Activated CD8-positive, alpha-beta memory T cell treated with anti-CD3 and anti-CD28 coated beads, Interleukin-2, amount 10 ng/mL, durations not matched to agents 7 days and 5 days (primary cell): ENCODE results near the gene C1orf174. TPM values are rescaled to one million over a fixed set of nuclear protein-coding genes. Genes with fewer than 3 reads are reported as not detected.

ENCODE experiments used
- ATAC-seq: fragments of 150-1000 bp; cut with Tn5 transposase; one replicate; pipeline ENCODE4 v1.10.0; 2021; ENCODE audit warnings: moderate library complexity
- CTCF ChIA-PET: fragments of 350-600 bp; sonication (Branson Sonifier 250); formaldehyde crosslinking; loops from one replicate; lab custom pipeline; 2021; ENCODE audit warnings: antibody characterized with exemption; lab: Charles Lee
- DNase-seq: peaks from one replicate; pipeline ENCODE4 v3.0.0-alpha.2; 2020
- H3K27ac Mint-ChIP-seq: one replicate; pipeline ENCODE4 v1.8.0; 2021; ENCODE audit warnings: mild to moderate bottlenecking, mixed read lengths
- H3K27me3 Mint-ChIP-seq: one replicate; pipeline ENCODE4 v1.8.0; 2021; ENCODE audit warnings: mixed read lengths
- H3K36me3 Mint-ChIP-seq: one replicate; pipeline ENCODE4 v1.8.0; 2021; ENCODE audit warnings: mild to moderate bottlenecking, mixed read lengths
- H3K4me1 Mint-ChIP-seq: one replicate; pipeline ENCODE4 v1.8.0; 2021; ENCODE audit warnings: mixed read lengths
- H3K4me3 Mint-ChIP-seq: one replicate; pipeline ENCODE4 v1.8.0; 2021; ENCODE audit warnings: mild to moderate bottlenecking, moderate library complexity, mixed read lengths
- H3K9me3 Mint-ChIP-seq: one replicate; pipeline ENCODE4 v1.8.0; 2022; ENCODE audit warnings: low read depth, mixed read lengths
- total RNA-seq, 2 experiments: library from RNA; stranded (reverse); gene quantifications; one replicate each; pipeline ENCODE4 v1.2.3, GENCODE V29; 2021

The C1orf174 gene
- total RNA-seq, 2 experiments from 2014 or later: 30.0 to 35.8 TPM

DNA sequence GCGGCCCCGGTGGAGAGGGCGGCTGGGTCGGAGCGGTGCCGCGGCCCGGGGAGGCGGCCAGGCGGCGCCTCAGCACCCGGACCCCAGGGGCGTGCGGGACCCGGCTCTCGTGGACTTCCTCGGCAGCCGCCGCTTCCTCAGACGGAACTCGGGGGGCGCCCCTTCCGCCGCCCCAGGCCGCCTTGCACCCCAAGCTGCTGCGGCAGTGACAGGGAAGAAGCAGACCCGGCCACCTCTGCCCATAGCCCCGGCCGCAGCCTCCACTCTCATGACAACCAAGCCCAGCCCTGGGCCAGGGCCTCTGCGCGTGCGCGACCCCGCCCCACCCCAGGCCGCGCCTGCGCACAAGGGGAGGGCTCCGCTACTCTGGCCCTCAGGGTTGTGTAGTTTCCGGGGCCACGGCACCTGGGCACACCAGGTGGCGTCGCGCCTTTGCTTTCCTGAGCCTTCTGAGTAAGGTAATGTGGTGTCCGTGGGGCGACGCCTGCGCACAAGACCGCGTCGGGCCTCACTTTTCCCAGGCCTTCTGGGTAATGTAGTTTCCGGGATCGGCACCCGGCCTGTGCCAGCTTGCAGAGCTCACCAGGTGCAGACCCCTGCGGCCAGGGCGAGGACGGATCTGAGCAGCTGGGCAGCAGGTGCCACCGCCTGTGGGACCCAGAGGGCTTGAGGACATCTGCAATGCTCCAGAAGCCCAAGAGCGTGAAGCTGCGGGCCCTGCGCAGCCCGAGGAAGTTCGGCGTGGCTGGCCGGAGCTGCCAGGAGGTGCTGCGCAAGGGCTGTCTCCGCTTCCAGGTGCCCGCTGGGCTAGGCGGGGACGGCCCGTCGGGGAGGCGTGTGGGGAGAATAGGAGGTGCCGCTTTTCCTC is 42.9 kb downstream of the C1orf174 start, which contains the start of the genes CEP104 and DFFB:
Gene CEP104 (minus strand): TSS at position 289 of the 868 bp plus-strand sequence. CDS start 4,804 bp downstream, outside the sequence.
Gene DFFB (plus strand): TSS at position 554 of the 868 bp plus-strand sequence. CDS start 128 bp downstream, at position 682.
- DNase-seq: peak; percentile 98
- Mint-ChIP-seq H3K27me3 (no peaks in the 10 kb centered on the region), H3K27ac (peak within 1 kb of the TSS; percentile 91), H3K4me3 (peak within 1 kb of the TSS; percentile 93), H3K4me1 (peaks cover 29% of the 10 kb centered on the region), H3K9me3 (no peaks in the 10 kb centered on the region), H3K36me3 (peaks cover 2% of the 10 kb centered on the region)
- CTCF ChIA-PET: interaction anchor here (0.8 to 3.6 kb wide), 14 partner anchors 10 to 364 kb away, joined by 3 to 20 read pairs (median 4); partner anchors contain the start of gene C1orf174
- peak; percentile 98 for ATAC-seq

DNA sequence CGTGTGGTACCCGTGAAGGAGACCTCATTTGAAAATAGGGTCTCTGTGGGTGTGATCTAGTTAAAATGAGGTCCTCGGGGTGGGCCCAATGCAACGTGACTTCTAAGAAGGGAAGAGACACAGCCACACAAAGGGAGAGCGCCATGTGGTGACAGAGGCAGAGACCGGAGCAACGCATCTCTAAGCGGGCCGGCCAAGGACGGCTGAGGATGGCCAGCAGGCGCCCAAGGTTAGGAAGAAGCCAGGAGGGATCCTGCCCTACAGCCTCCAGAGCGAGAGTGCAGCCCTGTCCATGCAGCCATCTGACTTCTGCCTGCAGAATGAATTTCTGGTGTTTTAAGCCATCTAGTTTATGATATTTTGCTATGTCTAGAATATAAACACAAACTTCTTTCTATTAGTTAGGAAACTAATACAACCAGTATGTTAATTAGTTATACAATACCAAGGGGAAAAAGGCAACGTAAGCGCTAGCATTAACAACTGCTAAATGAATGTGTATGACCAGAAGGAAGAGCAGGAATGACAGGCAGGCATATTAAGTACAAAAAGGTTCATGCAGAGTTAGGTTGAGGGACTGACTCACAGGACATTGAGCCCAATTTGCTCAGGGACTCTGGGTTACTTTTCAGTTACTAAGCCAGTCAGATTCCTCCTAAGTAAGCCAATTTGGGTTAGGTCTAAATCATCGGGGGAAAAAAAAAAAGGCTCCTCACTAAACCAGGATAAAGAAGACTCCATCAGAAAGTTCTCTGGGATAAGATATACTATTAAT is 47.2 kb downstream of the C1orf174 start:
- Mint-ChIP-seq H3K27me3 (no peaks in the 10 kb centered on the region), H3K27ac (no peak overlapping the region), H3K9me3 (no peaks in the 10 kb centered on the region), H3K4me3 (no peak overlapping the region), H3K36me3 (peaks cover 2% of the 10 kb centered on the region), H3K4me1 (peaks cover 18% of the 10 kb centered on the region)
- no peak for ATAC-seq
- no peak for DNase-seq
- CTCF ChIA-PET: no interaction called here

DNA sequence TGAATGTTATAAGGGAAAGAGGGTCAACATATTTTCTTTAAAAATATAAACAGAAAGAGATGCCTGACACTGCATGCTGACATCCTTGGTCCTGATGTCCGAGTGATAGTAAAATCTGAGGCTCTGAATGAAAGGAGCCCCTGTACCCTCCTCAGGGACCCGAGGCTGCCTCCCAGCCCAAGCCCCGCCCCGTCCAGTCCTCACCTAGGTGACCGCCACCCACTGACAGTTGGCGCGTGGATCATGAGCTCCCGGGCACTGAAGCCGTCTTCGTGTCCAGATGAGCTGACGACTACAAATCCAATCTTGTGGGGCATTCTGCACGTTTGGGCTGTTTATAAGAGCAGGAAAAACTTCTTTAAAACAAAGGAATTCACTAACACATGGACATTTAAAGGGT is 48.0 kb downstream of the C1orf174 start:
- CTCF ChIA-PET: no interaction called here
- H3K4me3 Mint-ChIP-seq: no peak overlapping the region

GRCh38 chr1:3851292-3851691 is 48.8 kb downstream of the C1orf174 start:
- H3K9me3 Mint-ChIP-seq: no peaks in the 10 kb centered on the region
- no peak for ATAC-seq
- no peaks in the 10 kb centered on the region for H3K27me3 Mint-ChIP-seq
- H3K4me3 Mint-ChIP-seq: no peak overlapping the region
- peaks cover 2% of the 10 kb centered on the region for H3K36me3 Mint-ChIP-seq
- H3K27ac Mint-ChIP-seq: no peak overlapping the region
- CTCF ChIA-PET: no interaction called here
- no peak for DNase-seq
- H3K4me1 Mint-ChIP-seq: peaks cover 13% of the 10 kb centered on the region

More for the DNA sequence above, 48.0 kb downstream of the C1orf174 start:
- DNase-seq (no peak), ATAC-seq (no peak)
- Mint-ChIP-seq H3K36me3 (peaks cover 2% of the 10 kb centered on the region), H3K27ac (no peak overlapping the region), H3K4me1 (peaks cover 15% of the 10 kb centered on the region), H3K9me3 (no peaks in the 10 kb centered on the region), H3K27me3 (no peaks in the 10 kb centered on the region)

DNA sequence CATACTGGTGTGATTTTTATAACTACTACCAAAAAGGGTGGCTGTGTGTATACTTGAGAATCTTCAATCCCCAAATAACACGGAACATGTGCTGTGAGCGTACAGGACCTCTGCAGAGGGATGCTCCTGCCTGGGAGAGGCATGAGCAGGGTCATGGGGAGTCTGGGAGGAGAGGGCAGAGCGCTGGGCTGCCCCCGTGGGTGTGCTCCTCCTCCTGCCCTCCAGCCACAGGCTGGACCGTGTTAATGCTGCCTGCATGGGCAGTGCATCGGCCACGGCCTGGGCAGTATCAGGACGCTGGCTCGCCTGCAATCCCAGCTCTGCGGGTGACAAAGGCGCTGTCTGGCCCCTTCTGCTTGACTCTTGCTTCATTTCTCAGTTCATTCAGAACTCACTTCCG is 49.2 kb downstream of the C1orf174 start:
- no peak for DNase-seq

DNA sequence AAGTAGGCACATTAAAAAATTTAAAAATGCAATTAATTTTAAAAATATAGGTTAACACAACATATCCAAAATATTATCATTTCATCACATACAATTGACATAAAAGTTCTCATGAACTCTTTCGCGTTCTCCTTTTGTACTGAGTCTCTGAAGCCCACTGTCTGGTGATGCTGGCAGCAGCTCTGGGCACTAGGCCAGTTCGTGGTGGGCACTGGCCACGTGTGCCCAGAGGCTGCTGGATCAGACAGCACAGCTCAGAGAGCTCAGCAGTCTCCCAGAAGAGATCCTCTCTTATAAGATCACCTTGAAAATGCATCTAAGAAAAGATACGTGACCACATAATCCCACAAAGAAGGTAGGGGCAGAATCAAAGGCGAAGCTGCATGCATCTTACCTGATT is 53.0 kb downstream of the C1orf174 start:
- DNase-seq (no peak), ATAC-seq (no peak)
- Mint-ChIP-seq H3K9me3 (no peaks in the 10 kb centered on the region), H3K4me3 (no peak overlapping the region), H3K27ac (no peak overlapping the region), H3K36me3 (peaks cover 19% of the 10 kb centered on the region), H3K4me1 (no peaks in the 10 kb centered on the region), H3K27me3 (no peaks in the 10 kb centered on the region)
- CTCF ChIA-PET: interaction anchor here (1.9 kb wide), 1 partner anchor 10 kb away, joined by 7 read pairs; the partner anchor contains the start of genes CEP104 and DFFB

More for the DNA sequence above, 49.2 kb downstream of the C1orf174 start:
- H3K4me1 Mint-ChIP-seq: peaks cover 9% of the 10 kb centered on the region
- H3K9me3 Mint-ChIP-seq: no peaks in the 10 kb centered on the region
- no peaks in the 10 kb centered on the region for H3K27me3 Mint-ChIP-seq
- H3K4me3 Mint-ChIP-seq: no peak overlapping the region
- ATAC-seq: no peak
- H3K27ac Mint-ChIP-seq: no peak overlapping the region
- CTCF ChIA-PET: no interaction called here
- peaks cover 2% of the 10 kb centered on the region for H3K36me3 Mint-ChIP-seq

DNA sequence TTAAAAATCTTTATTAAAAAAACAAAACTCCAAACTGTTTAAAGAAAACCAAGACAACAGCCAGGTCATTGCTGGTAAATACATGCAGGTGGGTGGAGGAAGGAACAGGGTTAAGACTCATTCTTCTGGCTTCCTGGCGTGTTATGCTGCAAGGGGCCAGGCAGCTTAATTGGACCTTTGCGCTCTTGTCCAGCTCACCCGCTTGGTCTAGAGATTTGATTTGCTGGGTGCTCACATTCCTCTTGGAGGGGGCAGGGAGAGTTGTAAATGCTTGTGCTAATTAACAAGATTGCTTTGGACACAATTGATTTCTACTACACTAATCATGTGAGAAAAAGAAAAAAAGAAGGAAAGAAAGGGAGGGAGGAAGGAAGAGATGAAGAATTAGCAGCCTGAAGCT is 53.5 kb downstream of the C1orf174 start:
- peaks cover 19% of the 10 kb centered on the region for H3K36me3 Mint-ChIP-seq
- no peak overlapping the region for H3K4me3 Mint-ChIP-seq
- H3K27me3 Mint-ChIP-seq: no peaks in the 10 kb centered on the region
- no peaks in the 10 kb centered on the region for H3K4me1 Mint-ChIP-seq
- no peaks in the 10 kb centered on the region for H3K9me3 Mint-ChIP-seq
- CTCF ChIA-PET: interaction anchor here (1.9 kb wide), 1 partner anchor 10 kb away, joined by 7 read pairs; the partner anchor contains the start of genes CEP104 and DFFB
- H3K27ac Mint-ChIP-seq: no peak overlapping the region
- DNase-seq (no peak), ATAC-seq (no peak)

DNA sequence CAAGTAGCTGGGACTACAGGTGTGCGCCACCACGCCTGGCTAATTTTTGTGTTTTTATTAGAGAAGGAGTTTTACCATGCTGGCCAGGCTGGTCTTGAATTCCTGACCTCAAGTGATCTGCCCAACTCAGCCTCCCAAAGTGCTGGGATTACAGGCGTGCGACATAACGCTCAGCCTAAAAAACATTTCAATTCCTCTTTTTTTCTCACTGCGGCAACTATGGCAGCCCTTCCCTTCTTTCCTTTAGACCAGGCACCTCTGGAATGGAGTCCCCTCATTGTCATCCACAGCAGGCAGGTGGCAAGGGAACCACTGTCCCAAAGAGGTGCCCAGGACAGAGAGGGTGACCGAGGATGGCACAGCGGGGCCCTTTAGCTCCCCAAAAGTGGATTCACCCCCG is 57.2 kb downstream of the C1orf174 start:
- no peaks in the 10 kb centered on the region for H3K27me3 Mint-ChIP-seq
- no peak overlapping the region for H3K27ac Mint-ChIP-seq
- CTCF ChIA-PET: no interaction called here
- peaks cover 1% of the 10 kb centered on the region for H3K9me3 Mint-ChIP-seq
- H3K36me3 Mint-ChIP-seq: peaks cover 38% of the 10 kb centered on the region
- H3K4me3 Mint-ChIP-seq: no peak overlapping the region
- ATAC-seq (no peak), DNase-seq (no peak)
- no peaks in the 10 kb centered on the region for H3K4me1 Mint-ChIP-seq

DNA sequence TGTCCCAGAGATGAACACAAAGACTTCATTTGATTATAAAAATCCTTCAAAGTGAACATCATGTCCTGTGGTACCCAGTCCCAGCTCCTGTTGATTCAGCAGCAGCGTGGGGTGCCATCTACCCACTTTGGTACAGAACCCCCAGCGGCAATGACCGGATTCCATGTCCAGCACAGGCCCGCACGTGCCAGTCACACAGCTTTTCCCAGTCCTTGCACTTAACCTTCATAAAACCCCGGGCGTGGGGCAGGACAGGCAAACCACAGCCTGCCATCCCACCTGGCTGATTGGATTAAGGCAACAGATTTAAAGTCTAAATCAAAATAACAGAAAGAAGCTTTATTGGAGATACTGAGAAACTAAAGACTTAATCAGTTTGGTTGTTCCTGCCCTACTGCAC is 58.6 kb downstream of the C1orf174 start:
- H3K4me1 Mint-ChIP-seq: no peaks in the 10 kb centered on the region
- no peak overlapping the region for H3K4me3 Mint-ChIP-seq
- peaks cover 52% of the 10 kb centered on the region for H3K36me3 Mint-ChIP-seq
- H3K27ac Mint-ChIP-seq: no peak overlapping the region
- no peaks in the 10 kb centered on the region for H3K27me3 Mint-ChIP-seq
- DNase-seq (no peak), ATAC-seq (no peak)
- H3K9me3 Mint-ChIP-seq: peaks cover 11% of the 10 kb centered on the region
- CTCF ChIA-PET: no interaction called here

Other genes starting within 250 kb of the C1orf174 start
- 10 to 100 TPM in 1 of 2 experiments, 1 to 10 TPM in 1; 2.1 to 15.2 TPM for gene TP73, start 247.8 kb downstream of the C1orf174 start, total RNA-seq
- not detected for gene CCDC27, start 147.8 kb downstream of the C1orf174 start, total RNA-seq
- not detected for gene SMIM1, start 127.5 kb downstream of the C1orf174 start, total RNA-seq
- gene LRRC47, start 103.8 kb downstream of the C1orf174 start, total RNA-seq: 10 to 100 TPM; 31.8 to 42.6 TPM
- gene CEP104, start 43.1 kb downstream of the C1orf174 start, total RNA-seq: 10 to 100 TPM; 45.0 to 52.2 TPM
- gene DFFB, start 42.8 kb downstream of the C1orf174 start, total RNA-seq: 10 to 100 TPM; 11.5 to 13.9 TPM